ENCODE results near the gene NCKAP5.

NCKAP5 gene

GRCh38 chr2:133568172-133568571, at the start of gene NCKAP5:
NCKAP5 (minus strand) TSS chr2:133568463; CDS start chr2:133517526, 50,937 bp downstream.
- no peak for DNase-seq (ENCODE audit: low read depth)

- DNase-seq (ENCODE audit: low read depth), result no peak
These were observed 41.4 kb upstream of the NCKAP5 start for GRCh38 chr2:133609664-133610063.

DNA sequence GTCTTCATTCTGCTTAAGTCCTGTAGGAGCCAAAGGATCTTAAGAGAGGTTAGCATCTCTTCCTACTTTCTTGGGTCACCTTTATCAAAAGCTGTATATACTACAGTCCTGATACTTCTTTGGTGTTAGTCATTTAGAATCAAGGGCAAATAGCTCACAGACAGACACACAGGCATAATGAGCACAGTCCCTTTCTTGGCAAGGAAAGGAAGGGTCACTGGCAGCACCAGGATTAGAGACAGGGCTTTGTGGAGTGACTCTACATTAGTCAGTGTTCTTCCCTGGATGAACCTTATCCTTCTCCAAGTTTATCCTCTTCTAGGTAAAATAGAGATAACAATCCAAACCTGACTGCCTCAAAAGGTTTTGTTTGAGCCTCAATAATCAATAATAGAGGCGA, 40.0 kb upstream of the NCKAP5 start:
- no peak for DNase-seq (ENCODE audit: low read depth)

DNA sequence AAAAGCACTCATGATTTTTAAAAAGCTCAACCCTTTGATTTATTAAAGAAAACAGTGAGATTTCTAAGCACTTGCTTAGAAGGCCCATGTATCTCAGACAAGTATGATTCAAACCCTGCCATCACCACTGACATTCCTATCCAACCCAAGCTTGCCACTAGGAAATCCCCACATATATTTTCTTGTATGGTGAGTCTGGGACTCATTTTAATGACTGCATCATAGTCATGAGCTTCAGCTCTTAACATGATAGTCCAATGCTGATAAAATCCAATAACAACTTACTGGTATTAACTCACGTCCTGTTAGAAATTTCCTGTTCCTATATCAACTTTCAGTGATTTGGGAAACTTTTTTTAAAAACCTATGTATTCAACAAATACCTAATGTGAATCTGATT, 39.4 kb upstream of the NCKAP5 start:
- no peak for DNase-seq (ENCODE audit: low read depth)

DNA sequence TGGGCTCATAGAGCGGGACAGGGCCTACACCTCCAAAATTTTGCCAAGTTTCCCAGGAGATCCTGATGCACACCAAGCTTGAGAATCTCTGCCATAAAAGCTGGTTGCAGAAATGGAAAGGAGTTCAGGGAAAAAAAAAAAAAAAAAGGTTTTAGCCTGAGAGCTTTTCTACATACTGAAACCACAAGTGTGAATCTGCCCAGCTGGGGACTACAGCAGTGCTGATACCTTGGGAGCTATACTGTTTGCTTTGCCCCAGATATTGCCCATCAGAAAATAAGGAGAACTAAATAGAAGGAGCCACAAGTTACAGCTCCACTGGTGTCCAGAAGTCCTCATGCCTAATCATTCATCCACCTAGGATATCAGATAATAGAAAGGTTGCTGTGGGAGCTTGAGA, 38.4 kb upstream of the NCKAP5 start:
- no peak for DNase-seq (ENCODE audit: low read depth)

DNA sequence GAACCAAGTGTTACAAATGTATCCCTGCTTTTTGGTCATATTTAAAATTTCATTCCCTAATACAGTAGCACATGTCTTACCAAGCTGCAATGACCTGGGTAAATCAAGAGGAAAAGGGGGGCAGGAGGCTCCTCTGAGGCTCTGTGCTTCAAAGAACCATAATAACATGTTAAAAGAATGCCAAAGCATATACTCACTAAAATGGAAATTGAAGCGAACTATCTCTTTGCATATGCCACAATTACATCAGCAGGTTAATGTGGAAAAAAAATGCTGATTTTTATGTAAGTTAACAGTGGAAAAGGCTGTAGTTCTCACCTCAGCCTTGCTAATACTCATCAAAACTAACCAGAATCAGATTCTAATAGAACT, 37.5 kb upstream of the NCKAP5 start:
- DNase-seq (ENCODE audit: low read depth), result no peak

DNA sequence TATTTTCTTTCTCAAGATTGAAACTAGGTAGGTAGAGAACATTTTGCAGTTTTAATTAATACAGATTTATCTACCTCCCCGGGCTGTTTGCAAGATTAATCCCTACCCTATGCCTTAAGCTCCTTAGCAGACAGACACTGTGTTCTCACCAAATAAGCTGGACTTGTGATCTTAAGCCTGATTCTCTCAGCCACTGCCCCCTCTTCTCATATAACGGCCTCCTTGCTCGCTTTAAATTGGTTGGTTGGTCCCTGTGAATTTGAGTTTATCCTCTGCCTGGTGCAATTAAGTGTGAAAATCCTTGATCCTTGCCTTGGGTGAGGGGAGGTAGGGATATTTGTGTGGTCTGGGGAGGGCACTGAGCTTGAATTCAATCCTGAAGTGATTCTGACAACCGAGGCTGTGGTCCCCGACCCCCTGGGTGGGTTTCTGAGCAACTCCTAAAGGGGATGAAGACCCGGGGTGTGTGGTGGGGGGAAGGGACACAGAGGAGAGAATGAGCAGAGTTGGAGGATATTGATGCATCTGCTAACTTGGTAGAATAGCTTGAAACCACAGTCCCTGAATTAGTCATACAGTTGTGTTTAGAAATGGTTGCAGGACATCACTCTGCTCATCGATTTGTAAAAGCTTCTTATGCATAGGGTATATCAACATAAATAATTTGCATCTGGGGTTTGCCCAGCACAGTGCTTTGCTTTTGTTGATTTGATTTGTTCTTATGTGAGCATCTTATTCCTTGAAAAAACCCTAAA, 36.9 kb upstream of the NCKAP5 start:
- no peak for DNase-seq (ENCODE audit: low read depth)

DNA sequence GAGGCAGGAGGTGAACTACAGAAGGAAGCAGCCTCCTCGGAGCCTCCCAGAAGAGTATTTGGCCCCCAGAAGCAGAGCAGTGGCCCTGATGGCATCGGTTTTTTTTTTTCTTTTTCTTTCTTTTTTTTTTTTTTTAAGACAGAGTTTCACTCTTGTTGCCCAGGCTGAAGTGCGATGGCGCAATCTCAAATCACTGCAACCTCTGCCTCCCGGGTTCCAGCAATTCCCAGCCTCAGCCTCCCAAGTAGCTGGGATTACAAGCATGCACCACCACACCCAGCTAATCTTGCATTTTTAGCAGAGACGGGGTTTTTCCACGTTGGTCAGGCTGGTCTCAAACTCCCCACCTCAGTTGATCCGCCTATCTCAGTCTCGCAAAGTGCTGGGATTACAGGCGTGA, 34.8 kb upstream of the NCKAP5 start:
- DNase-seq (ENCODE audit: low read depth), result no peak

DNA sequence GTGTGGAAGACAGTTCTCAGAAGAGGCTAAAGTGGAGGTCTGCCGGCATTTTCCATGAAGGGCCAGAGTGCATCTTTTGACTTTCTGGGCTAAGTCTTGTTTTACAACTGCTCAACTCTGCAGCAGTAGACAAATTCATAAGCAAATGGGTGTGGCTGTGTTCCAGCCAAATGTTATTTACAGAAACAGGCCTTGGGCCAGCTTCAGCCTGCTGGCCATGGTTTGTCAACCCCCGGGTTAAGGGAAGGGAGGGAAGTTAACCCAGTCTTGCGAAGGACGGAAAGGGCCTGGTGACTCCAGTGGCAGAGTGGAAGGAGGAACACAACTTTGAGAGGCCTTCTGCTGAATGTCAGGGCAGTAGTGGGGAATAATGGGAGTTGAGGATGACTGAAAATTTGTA, 34.3 kb upstream of the NCKAP5 start:
- no peak for DNase-seq (ENCODE audit: low read depth)

DNA sequence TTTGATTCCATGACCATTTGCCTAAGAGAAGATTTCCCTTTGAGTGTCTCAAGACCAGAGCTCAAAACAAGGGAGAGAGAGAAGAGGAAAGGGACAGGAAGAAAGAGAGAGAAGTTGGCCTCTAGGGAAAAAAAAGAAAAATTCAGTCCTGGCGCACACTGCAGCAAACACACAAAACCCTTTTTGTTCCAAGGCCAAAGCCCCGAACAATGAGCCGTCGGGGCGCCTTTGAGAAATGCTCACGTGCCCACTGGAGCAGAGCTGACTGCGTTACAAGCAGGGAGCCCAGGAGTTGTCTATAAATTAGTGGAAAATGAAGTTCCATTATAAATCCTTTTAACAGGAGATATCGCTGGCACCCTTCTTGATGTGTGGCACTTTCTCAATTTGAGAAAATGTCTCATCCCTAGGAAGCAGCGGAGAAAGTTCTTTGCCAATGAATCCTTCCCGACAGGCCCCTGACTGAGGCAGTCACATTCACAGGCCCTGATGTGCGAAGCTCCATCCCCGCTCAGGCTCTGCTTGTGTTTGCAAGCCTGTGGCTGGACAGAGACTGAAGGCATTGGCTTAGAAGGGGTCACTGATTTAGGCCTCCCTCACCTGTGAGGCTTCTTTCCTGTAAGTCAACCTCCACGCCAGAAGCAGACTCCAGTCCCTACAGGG, 32.1 kb upstream of the NCKAP5 start:
- DNase-seq (ENCODE audit: low read depth), result no peak

GRCh38 chr2:133599811-133600210, 31.5 kb upstream of the NCKAP5 start:
- no peak for DNase-seq (ENCODE audit: low read depth)

DNA sequence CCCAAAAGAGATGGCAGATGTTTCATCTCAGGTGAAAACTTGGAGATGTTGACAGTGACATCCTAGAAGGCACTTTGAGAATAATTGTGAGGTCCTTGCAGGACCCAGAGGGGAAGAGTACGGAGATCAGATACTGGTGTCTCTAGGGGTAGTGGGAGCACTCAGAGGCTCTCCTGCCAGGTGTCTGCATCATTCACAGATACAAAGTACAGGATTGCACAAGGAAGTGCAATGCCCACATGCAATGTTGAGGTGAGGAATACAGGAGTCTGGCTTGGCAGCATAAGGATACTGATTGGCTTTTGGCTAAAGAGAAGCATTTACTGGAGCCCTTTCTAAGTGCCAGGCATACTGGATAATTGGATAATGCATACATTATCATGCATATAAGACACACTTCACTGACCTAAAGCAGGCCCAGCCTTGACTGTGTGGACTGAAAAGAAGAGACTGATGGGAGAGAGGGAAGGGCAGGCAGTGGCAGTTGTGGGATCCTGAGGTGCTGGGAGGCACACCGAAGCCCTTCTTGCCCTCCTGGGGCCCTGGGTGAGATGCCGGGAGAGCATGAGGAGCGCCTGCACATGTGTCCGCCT, 31.0 kb upstream of the NCKAP5 start:
- no peak for DNase-seq (ENCODE audit: low read depth)

DNA sequence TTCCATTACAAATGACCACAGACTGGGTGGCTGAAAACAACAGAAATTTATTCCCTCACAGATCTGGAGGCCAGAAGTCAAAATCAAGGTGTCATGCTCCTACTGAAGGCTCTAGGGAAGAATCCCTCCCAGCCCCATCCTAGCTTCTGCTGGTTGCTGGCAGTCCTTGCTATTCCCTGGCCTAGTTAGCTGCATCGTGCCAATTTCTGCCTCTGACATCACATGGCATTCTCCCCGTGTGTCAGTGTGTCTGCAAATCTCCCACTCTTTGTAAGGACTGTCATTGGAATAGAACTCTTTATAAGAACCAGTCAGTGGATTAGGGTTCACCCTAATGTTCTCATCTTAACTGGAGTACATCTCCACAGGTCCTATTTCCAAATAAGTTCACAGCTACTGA, 30.5 kb upstream of the NCKAP5 start:
- DNase-seq (ENCODE audit: low read depth), result no peak

- DNase-seq (ENCODE audit: low read depth), result no peak
These were observed 28.6 kb upstream of the NCKAP5 start for GRCh38 chr2:133596701-133597393.

- no peak for DNase-seq (ENCODE audit: low read depth)
These were observed 22.9 kb upstream of the NCKAP5 start for GRCh38 chr2:133591164-133591563.

DNA sequence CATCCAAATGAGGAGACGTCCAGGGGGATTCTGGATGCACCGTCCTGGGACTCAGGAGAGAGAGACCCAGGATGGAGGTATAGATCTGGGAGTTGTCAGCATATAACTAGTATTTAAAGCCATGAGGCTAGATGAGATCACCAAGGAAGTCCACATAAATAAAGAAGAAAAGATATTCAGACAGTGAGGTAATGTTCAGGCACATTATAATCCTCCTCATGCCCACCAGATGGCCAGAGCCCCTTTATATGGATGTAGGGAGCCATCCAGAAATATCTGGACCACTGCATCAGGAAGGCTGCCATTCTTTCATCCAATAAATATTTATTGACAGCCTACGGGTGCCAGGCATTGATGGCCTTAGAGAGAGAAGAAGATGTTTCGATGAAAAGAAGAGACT, 21.2 kb upstream of the NCKAP5 start:
- no peak for DNase-seq (ENCODE audit: low read depth)

DNA sequence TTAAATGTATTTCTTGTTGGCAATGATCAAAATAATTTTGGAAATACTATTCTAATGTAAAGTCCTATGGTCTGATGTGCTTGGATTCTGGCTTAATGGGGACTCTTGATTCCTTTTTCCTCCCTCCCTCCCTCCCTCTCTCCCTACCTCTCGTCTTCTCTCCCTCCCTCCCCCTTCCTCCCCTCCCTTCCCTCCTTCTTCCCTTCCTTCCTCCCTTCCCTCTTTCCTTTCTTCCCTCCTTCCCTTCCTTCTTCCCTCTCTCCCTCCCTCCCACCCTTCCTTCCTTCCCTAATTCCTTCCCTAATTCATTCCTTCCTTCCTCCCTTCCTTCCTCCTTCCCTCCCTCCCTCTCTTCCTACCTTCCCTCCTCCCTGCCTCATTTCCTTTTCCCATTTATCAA, 19.9 kb upstream of the NCKAP5 start:
- no peak for DNase-seq (ENCODE audit: low read depth)

GRCh38 chr2:133586978-133587377, 18.7 kb upstream of the NCKAP5 start:
- DNase-seq (ENCODE audit: low read depth), result no peak

- no peak for DNase-seq (ENCODE audit: low read depth)
These were observed 12.9 kb upstream of the NCKAP5 start for GRCh38 chr2:133581010-133581760.

- DNase-seq (ENCODE audit: low read depth), result no peak
These were observed 11.0 kb upstream of the NCKAP5 start for GRCh38 chr2:133579274-133579673.

GRCh38 chr2:133576714-133577113, 8.5 kb upstream of the NCKAP5 start:
- no peak for DNase-seq (ENCODE audit: low read depth)

GRCh38 chr2:133574620-133575019, 6.4 kb upstream of the NCKAP5 start:
- DNase-seq (ENCODE audit: low read depth), result no peak
